ENCODE measurements around the gene PLXDC1. TPM values are rescaled to one million over a fixed set of nuclear protein-coding genes. Genes with fewer than 3 reads are reported as not detected.

Gene PLXDC1
- total and polyA plus RNA-seq, 10 donors, result 2.9 to 11.2 (median 4.5) TPM

DNA sequence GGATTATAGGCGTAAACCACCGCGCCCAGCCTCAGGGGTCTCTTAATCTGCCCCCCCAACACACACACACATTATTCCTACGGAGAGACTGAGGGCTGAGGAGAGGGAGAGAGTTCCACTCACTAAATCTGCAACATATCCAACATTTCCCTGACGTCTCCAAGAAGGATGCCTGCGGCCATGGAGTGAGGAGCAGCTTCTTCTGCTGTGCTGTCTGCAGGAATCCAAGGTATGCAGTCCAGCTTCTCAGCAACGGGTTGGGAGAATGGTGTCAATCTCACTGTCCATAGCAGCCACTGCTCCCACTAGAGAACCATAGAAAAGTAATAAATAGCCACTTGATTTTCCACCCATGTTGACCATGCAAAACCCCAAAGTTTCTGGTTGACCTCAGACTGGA, 5.1 kb upstream of the PLXDC1 start:
- DNase-seq, result no peak
- Histone ChIP-seq H3K27me3 (replicated peaks in 1 of 7) (peaks cover 0 to 16% (median 5%) of the 10 kb centered on the region in 7 donors), H3K9me3 (no peaks in the 10 kb centered on the region), H3K4me1 (peaks cover 5 to 33% (median 25%) of the 10 kb centered on the region in 6 donors), H3K27ac (no peak overlapping the region), H3K36me3 (no peaks in the 10 kb centered on the region), H3K4me3 (no peak overlapping the region)
- TF ChIP-seq, protein P1, sequence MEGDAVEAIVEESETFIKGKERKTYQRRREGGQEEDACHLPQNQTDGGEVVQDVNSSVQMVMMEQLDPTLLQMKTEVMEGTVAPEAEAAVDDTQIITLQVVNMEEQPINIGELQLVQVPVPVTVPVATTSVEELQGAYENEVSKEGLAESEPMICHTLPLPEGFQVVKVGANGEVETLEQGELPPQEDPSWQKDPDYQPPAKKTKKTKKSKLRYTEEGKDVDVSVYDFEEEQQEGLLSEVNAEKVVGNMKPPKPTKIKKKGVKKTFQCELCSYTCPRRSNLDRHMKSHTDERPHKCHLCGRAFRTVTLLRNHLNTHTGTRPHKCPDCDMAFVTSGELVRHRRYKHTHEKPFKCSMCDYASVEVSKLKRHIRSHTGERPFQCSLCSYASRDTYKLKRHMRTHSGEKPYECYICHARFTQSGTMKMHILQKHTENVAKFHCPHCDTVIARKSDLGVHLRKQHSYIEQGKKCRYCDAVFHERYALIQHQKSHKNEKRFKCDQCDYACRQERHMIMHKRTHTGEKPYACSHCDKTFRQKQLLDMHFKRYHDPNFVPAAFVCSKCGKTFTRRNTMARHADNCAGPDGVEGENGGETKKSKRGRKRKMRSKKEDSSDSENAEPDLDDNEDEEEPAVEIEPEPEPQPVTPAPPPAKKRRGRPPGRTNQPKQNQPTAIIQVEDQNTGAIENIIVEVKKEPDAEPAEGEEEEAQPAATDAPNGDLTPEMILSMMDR (IDR thresholded peaks at IDR 0.05 in 8 of 11, conservative IDR thresholded peaks at IDR 0.05 in 3 of 11), result no peak
- TF ChIP-seq POLR2AphosphoS5 (IDR thresholded peaks at IDR 0.05) (no peak), POLR2A (IDR thresholded peaks at IDR 0.05) (no peak)
- WGBS, 5 donors, result 80 to 89% (median 87%) methylated on average over 7 of the region's 7 CpGs
- intact Hi-C loops (cut with DNase I; ENCODE audit: low total_unique reads), result no loop called here

DNA sequence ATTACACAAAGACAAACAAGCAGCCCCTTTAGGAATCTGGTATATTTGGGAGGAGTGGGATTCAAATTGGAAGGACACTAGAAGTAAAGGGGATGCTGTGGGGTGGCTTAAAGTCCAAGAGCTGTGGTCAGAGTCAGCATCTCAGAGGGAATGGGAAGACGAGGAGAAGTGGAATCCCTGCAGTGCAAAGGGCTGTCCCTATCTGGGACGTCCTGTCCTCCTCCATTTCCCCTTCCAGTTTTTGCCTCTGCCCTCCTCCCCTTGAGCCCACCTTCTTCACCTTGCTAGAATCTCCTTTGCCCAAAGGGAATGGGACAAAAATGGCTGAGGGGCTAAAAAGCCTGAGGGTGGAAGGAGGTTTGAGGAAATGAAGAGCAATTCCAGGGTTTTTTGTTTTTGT, 4.2 kb upstream of the PLXDC1 start:
- peaks cover 10 to 41% (median 32%) of the 10 kb centered on the region in 6 donors for H3K4me1 ChIP-seq
- intact Hi-C loops (cut with DNase I; ENCODE audit: low total_unique reads), result no loop called here
- H3K27ac ChIP-seq, result no peak overlapping the region
- peaks cover 0 to 23% (median 13%) of the 10 kb centered on the region in 7 donors for H3K27me3 ChIP-seq (replicated peaks in 1 of 7)
- WGBS, 5 donors, result 51 to 71% (median 62%) methylated on average over 2 of the region's 2 CpGs
- no peaks in the 10 kb centered on the region for H3K36me3 ChIP-seq
- no peaks in the 10 kb centered on the region for H3K9me3 ChIP-seq
- TF ChIP-seq, protein P1 (IDR thresholded peaks at IDR 0.05 in 8 of 11, conservative IDR thresholded peaks at IDR 0.05 in 3 of 11), result no peak
- TF ChIP-seq POLR2AphosphoS5 (IDR thresholded peaks at IDR 0.05) (no peak), POLR2A (IDR thresholded peaks at IDR 0.05) (no peak)
- no peak overlapping the region for H3K4me3 ChIP-seq
- DNase-seq, result no peak

DNA sequence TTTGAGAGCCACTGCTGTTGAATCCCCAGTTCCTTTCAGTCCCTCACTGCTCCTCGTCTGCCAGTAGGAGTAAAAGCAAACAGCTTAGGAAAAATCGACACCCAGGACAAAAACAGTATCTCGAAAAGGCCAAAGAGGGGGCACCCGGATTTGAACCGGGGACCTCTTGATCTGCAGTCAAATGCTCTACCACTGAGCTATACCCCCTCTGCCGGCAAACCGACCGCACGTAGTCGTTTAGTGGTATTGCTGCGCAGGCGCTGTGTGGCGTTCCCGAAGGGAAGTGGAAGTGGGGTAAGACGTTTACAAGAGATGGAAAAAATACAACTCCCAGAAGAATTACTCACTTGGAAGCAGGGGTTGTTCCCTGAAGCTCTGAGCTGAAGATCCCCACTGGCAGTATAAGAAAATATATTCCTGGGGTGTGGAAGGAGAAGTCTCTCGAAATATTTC, 2.2 kb upstream of the PLXDC1 start:
- no peaks in the 10 kb centered on the region for H3K9me3 ChIP-seq
- WGBS, 5 donors, result 0 to 1% (median 0%) methylated on average over 16 of the region's 16 CpGs
- intact Hi-C loops (cut with DNase I; ENCODE audit: low total_unique reads), result loop anchor here (5.0 kb wide), 2 partner anchors 86 to 171 kb away; no protein-coding TSS in a partner anchor
- peaks cover 10 to 47% (median 33%) of the 10 kb centered on the region in 6 donors for H3K4me1 ChIP-seq
- peak overlapping the region; percentile 69 to 95 (median 92) for H3K27ac ChIP-seq
- peaks cover 0 to 34% (median 18%) of the 10 kb centered on the region in 7 donors for H3K27me3 ChIP-seq (replicated peaks in 1 of 7)
- peak; percentile 96 for DNase-seq
- no peaks in the 10 kb centered on the region for H3K36me3 ChIP-seq
- H3K4me3 ChIP-seq, result peak overlapping the region; percentile 70 to 99 (median 88)
- TF ChIP-seq, protein P1 (IDR thresholded peaks at IDR 0.05 in 8 of 11, conservative IDR thresholded peaks at IDR 0.05 in 3 of 11), result peak in 3 of 11 experiments; percentile 12 to 42 (median 23)
- peak in 2 of 3 donors; percentile 48 to 68 for TF ChIP-seq POLR2AphosphoS5 (IDR thresholded peaks at IDR 0.05)
- no peak for TF ChIP-seq POLR2A (IDR thresholded peaks at IDR 0.05)

DNA sequence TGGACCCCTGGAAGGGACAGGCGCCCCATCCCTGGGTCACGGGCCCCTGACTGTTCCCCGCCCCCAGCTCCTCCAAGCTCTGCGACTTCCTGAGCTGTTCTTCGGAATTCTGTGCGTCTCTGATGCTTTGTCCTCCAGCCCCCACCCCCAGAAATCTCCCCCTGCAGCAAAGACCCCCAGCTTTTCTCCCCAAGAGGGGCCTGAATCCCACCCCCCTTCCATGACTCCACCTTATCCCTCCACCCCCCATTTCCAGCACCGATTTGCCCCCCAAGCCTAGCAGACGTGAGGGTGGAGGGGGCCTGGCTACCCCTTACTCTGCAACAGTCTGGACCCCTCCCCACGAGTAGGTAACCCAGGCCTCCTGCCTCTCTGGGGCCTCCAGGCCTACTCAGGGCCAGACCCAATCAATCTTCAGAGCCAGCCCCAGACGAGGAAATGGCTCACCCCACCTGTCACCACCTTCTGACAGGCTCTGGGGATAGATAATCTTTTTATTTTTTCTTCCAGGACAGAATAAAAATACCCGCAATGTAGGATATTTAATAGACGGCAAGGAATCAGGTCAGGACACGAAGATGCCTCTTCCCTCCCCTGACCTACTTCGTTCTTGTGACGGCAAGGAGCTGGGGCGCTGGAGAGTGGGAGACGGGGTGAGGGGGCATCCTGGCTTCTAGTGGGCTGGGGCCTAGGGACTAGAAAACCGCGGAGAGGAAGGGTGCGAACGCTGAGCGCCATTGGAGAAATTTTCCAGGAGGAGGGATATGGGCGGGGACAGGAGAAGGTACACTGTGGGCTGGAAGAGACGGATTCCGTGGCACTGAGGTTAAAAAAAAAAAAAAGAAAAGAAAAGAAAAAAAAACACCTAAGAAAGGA, 744 bp upstream of the PLXDC1 start:
- H3K4me1 ChIP-seq, result peaks cover 10 to 47% (median 33%) of the 10 kb centered on the region in 6 donors
- intact Hi-C loops (cut with DNase I; ENCODE audit: low total_unique reads), result loop anchor here (5.0 kb wide), 2 partner anchors 85 to 170 kb away; no protein-coding TSS in a partner anchor
- TF ChIP-seq POLR2AphosphoS5 (IDR thresholded peaks at IDR 0.05) (no peak), POLR2A (IDR thresholded peaks at IDR 0.05) (no peak)
- TF ChIP-seq, protein P1 (IDR thresholded peaks at IDR 0.05 in 8 of 11, conservative IDR thresholded peaks at IDR 0.05 in 3 of 11), result no peak
- peak overlapping the region; percentile 1 to 99 (median 83) for H3K4me3 ChIP-seq
- H3K36me3 ChIP-seq, result no peaks in the 10 kb centered on the region
- peaks cover 0 to 38% (median 18%) of the 10 kb centered on the region in 7 donors for H3K27me3 ChIP-seq (replicated peaks in 1 of 7)
- 13 to 20% (median 15%) methylated on average over 23 to 25 of the region's 25 CpGs for WGBS, 5 donors
- no peaks in the 10 kb centered on the region for H3K9me3 ChIP-seq
- no peak for DNase-seq
- H3K27ac ChIP-seq, result peak overlapping the region in 6 of 8 donors; percentile 58 to 95 (median 90)
